GM19397 (cell line): ENCODE results near the gene NT5M.
"Not testable (repeated sequence)": the region's sequence is repeated elsewhere in the genome, so short reads cannot be mapped to it uniquely, and the experiment has no call there.

Experiments
- ATAC-seq: cut with Tn5 transposase; IDR thresholded peaks from one replicate; pipeline ENCODE4 v1.9.1; 2021; ENCODE audit warnings: mild to moderate bottlenecking, moderate library complexity; ENCODE audit not compliant: unreplicated experiment

Gene NT5M

DNA sequence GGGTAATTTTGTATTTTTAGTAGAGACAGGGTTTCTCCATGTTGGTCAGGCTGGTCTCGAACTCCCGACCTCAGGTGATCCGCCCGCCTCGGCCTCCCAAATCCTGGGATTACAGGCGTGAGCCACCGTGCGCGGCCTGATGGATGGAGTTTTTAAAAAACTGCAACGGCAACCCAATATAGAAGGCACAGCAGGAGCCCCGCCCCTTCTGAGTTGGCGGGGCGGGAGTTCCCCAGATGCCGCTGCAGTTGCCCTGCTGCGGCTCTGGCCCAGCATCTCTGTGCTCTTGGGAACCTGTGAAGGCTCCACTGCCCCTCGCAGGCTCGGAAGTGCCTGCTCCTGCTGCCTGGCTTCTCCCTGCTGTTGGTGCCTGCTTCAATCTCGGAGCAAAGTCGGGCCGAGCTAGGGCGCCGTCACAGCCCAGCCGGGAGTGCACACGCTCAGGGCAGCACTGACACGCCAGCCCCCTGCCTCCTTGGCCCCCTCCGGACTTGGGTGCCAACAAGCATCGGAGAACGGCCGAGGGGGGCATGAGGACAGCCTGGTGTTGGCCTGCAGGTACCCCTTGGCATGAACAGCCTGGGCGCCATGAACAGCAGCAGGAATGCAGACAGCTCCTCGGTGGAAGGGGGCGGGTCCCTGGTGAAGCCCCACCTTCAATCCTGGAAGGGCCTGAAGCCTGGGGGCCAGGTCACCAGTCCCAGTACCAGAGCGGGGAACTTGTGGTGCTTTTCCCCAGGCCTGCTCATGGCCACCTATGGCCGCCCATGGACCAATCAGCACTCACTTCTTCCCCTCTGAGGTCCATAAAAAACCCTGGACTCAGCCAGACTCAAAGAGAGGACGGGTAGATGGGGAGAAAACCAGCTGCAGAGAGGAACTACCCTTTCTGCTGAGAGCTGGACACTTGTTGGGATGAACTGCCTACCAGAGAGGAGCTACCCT is 2.3 kb upstream of the NT5M start:
- no peak for ATAC-seq

DNA sequence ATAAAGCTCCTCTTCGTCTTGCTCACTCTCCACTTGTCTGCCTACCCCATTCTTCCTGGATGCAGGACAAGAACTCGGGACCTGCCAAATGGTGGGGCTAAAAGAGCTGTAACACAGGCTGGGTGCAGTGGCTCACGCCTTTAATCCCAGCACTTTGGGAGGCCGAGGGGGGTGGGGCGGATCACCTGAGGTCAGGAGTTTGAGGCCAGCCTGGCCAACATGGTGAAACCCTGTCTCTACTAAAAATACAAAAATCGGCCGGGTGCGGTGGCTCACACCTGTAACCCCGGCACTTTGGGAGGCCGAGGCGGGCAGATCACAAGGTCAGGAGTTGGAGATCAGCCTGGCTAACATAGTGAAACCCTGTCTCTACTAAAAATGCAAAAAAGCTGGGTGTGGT is 1.5 kb upstream of the NT5M start:
- not testable (repeated sequence) for ATAC-seq

DNA sequence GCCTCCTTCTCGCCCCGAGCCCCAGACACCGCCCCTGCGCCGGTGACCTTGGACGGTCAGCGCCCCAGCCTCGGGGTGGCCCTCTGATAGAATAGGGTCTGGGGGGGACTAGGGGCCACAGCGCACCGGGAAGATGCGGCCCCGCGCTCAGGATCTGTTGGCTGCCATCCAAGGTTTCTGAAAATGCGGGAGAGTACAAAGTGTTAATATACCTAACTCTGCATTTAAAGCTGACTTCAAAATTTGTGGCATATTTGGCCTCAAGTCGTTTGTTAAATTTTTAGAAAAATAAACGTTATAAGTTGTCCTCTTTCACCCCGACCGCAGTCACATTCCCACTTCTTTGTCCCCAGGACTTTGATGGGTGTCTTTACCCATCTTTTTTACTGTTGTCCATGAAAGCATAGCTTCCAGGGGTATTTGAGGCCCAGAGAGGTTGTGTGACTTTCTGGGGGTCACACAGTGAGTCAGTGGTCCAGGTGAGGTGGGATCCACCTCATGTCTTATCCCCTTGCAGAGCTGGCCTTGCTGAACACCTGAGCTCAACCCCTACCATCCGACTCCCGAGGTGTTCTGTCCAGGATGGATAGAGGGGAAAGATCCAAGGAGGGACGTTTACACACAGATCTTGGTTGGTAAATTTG is 796 bp downstream of the NT5M start:
- ATAC-seq: no peak

DNA sequence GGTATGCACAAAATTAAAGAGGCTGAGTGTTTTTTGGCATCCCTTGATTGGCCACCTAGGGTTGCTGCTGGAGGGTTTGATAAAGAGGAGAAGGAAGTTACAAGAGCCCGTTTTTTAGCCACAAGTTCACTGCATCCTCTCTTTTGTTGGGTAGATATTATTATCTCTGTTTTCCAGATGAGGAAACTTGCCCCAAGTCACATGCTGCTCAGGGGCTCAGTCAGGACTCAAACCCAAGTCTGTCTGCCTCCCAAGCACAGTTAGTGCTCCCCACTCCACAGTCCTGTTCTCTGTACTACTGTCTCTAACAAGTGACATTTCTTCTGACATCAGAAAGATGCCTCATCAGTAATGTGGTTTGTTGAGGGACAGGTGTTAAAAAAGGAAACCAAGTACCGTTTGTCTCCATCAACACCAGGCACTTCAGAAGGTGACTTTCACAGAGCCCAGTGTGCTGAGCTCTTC is 1.4 kb downstream of the NT5M start:
- no peak for ATAC-seq

DNA sequence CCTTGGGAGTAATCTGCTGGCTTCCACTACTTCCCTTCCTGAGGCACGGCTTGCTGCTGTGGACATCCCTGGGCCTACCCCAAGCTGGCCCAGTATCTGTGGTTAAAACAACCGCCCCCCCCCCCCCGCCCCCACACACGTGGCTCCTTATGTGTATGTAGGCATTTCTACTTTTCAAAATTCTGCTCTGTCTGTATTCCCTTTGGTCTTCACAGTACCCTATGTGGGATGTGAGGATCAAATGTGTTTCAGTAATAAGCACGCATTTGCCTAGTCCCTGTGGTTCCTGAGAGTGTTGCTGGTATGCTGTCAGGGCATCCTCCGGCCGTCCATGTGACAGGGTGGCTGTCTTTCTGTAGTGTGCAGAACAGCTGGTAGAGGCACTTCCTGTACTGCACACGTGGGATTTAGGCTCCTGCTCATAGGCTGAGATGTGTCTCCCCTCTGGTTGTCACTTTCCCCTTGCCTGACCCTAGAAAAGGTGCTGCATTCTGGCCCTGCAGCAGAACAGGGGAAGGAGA is 2.2 kb downstream of the NT5M start:
- ATAC-seq: peak; percentile 64

DNA sequence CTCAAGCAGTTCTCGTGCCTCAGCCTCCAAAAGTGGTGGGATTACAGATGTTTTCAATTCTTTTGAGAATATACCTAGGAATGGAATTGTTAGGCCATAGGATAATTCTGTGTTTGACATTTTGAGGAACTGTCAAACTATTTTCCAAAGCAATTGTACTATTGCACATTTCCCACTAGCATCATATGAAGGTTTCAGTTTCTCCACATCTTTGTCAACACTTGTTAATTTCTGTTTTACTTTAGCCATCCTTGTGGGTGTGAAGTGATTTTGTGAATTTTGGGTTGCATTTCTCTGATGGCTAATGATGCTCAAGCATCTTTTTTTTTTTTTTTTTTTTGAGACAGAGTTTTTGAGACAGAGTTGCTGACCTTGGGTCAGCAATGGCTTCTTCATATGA is 6.2 kb downstream of the NT5M start:
- no peak for ATAC-seq

DNA sequence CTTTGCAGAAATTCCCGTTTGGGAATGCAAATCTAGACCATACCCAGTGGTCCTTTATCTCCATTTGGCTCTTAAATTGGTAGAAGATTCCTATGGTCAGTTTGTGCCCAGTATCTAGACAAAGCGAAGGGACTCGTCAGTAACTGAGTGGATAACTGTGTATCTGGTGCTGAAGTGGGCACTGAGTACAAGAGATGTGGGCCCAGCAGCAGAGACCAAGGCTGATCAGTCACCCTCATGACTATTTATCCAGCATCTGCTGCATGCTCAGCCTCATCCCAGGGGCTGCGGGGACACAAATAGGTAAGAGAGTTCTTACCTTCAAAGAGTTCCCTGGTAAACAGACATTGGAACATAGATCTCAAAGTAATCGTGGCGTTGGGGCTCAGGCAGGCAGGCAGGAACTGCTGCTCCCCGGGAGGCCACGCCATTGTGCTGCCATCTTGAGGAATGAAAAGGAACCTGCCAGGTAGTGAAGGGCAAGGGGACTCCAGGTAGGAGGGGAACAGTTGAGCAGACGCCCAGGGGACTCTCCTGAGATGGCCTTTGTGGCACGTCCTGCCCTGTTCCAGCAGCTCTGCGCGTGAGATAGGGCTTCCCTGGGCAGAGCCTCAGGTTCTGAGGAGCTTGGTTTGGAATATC is 10.3 kb downstream of the NT5M start:
- ATAC-seq: no peak

DNA sequence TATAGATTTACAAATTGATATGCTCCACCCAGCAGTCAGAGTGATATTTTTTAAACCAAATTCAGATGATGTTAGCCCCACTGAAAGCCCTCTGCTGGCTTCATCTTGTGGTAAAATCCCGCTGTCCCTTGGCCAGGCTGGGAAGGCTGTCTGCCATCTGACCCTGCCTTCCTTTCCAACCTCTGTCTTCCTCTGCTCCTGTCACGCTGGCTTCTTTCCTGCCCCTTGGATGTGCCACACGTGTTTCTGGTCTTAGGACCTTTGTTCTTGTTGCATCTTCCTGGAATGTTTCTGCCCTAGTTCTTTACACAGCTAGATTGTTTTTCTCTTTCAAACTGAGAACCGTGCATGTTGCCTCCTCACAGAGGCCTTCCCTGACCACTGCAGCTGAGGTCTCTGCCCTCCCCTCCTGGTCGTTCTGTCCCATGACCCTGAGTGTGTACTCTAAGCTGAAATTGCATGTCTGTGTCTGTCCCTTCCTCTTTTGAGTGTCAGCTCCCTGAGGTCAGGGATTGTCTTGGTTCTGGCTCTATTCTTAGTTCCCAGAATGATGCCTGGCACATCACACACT is 11.4 kb downstream of the NT5M start:
- no peak for ATAC-seq

DNA sequence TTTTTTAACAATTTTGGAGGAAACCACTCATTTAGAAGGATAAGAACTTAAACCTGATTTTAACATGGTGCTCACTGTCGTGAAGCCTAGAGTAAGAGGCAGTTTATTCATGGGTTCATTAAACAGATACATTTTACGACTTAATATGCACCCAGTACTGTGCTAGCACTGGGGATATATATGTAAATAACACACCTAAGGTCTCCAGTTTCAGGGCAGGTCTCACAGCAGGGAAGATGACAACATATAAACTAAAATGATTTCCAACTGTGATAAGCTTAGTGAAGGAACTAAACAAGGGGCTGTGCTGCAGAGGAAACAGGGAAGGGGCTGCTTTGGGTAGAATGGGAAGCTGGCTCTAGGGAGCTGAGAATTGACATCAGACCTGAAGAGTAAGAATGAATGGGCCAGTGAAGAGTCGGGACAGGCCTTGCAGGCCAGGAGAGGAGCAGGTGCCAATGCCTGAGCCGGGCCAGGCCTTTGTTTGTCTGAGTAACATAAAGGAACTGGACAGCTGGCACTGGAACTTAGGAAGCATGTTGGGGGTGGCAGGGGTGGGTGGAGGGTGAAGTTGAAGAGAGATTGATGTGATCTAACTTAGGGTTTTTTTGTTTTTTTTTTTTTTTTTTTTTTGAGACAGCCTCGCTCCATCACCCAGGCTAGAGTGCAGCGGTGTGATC is 12.1 kb downstream of the NT5M start:
- no peak for ATAC-seq

DNA sequence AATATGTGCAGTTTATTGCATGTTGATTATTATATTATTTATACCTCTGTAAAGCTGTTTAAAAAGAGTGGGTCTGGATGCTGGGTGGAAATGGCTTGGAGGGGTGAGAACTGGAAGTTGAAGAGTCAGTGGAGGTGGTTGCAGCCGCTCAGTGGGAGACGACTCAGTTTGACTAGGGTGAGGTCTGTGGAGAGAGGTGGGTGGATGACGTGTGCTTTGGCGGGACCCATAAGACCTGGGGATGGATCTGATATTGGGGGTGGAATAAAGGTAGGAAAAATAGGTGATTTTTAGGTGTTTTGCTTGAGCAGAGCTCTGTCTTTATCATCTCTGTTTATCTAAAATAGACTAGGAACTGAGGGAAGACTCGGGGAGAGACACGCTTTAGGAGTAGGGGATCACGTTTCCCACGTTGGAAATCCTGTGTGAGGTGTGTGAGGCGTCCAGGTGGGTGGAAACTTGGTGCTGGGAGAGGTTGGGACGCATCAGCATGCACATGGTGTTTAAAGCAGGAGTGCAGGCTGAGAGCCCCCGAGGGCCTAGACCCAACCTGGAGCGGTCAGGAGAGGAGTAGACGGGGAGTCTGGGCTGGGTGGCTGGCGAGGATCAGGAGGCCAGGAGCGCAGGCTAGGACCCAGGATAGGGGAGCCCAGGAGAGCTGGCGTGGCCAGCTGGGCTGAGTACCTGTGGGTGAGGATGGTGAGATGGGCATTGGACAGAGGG is 17.2 kb downstream of the NT5M start:
- ATAC-seq: no peak

DNA sequence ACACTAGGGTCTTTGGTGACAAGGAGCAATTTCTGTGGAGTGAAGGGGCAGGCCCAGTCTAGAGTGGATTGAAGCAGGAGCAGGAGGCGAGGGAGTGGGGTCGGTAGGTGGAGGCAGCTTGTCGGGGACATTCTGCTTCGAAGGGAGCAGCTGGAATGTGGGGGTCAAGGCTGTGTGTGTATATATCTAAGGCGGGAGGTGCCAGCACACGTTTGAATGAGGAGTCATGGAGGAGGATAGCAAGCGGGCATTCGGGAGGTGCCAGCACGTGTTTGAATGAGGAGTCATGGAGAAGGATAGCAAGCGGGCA is 17.7 kb downstream of the NT5M start:
- no peak for ATAC-seq

DNA sequence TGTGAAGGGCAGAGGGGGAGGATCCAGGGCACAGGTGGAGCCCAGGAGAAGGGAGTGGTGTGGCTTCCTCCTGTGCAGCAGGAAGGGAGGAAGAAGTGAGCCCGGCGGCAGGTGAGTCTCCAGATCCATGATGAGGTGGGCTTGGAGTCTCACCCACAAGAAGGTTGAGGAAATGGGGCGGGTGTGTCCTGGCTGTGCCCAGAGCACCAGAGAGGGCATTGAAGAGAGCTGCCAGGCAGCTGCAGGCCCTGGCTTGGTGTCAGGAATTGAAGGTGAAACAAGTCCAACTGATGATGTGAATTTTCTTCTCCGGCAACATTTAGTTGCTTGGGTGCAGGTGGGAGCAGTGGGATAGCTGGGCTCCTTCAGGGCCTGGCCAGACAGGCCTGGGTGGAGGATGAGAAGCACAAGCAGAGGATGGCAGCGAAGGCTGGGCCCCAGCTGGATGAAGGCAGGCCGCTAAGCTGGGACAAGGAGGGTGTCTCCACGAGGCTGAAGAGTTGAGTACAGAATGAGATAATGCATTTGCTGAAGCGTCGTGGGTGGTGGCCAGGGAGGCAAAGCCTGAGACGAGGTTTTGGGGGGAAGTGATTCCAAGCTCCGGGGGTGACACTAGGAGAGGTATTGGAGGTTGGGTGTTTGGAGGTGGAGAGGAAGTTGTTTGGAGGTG is 18.3 kb downstream of the NT5M start:
- ATAC-seq: no peak

DNA sequence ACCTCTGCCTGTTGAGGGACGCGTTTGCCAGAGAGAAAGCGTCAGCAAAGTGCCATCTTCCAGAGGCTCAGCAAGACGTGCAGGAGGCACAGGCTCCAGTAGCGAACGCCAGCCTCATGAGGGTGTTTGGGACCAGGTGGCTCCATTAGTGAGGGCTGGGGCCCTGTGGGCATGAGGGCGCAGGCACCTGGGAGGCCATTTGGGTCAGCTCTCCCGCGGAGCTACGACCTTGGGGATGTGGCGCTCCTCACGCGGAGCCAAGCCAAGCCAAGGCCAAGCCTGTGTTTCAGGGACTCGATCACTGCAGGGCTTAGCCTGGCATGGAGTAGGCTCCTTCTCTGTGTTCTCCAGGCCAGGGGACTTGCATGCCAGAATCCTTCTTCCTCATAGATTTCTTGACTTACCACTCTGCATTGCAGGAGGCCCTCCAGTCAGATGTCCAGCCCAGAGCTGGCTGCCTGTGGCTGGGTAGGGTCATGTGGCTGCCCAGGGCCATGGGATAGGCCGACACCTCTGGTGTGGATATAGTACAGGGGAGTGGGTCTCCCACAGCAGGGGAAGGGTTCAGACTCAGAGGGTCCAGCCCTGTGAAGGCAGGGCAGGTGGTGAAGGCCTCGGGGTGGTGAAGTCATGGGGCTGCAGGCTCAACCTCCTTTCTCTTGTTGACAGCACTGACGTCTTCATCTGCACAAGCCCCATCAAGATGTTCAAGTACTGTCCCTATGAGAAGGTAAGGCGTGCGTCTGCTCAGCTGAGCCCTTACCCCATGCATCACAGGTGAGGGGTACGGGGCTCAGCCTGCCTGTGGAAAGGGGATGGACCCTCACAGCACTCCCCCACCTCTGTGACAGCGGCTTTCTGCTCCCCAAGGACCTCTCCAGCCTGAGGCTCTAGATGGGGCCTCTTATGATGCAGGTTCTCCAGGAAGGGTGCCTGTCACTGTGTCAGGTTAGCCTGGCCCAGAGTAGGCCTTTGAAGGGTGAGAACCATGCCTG is 19.6 kb downstream of the NT5M start:
- no peak for ATAC-seq

DNA sequence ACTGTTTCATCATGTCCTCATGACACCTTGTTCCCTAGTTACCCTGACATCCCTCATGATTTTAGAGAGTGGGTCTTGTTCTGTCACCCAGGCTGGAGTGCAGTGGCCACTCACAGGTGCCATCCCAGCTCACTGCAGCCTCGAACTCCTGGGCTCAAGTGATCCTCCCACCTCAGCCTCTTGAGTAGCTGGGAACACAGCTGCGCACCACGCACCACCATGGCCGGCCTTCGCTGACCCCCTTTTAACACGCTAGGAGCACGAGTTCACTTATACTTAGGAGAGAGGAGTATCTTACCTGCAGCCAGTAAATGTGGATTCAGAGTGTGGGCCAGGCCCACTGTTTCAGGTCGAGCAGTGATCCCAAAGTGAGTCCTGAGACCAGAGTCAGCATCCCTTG is 21.4 kb downstream of the NT5M start:
- ATAC-seq: no peak

DNA sequence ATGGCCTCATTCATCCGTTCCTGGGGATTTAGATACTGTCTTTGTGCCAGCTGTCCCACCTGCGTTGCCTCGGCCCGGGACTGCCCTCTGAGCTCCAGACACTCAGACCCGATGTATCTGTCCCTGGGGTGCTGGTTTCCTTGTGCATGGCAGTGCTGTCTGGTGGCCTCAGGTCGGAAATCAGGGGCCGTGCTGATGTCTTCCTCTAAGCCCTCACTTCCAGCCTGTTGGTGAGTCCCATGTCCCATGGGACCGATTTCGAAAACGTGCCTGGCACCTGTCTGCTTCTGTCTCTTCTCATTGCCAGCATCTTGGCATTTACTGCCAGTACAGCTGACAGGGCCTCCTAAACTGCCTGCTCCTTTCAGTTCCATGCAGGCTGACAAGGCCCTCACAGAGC is 22.1 kb downstream of the NT5M start:
- no peak for ATAC-seq

DNA sequence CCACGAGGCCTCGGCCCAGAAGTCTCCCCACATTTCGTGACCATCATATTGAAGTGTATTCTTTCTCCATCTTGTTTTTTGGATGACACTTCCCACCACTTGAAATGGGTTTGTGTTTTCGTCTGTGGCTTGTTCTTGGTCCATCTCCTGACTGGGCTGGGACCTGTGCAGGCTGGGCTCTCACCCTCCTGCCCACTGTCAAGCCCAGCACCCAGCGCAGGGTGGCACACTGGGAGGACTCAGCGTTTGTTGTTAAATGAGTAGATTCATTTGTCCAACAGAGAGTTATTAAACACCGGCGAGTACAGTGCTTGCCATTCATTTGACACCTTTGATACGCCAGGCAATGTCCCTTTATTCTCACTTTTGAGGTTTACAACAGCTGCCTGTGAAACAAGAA is 22.6 kb downstream of the NT5M start:
- no peak for ATAC-seq

DNA sequence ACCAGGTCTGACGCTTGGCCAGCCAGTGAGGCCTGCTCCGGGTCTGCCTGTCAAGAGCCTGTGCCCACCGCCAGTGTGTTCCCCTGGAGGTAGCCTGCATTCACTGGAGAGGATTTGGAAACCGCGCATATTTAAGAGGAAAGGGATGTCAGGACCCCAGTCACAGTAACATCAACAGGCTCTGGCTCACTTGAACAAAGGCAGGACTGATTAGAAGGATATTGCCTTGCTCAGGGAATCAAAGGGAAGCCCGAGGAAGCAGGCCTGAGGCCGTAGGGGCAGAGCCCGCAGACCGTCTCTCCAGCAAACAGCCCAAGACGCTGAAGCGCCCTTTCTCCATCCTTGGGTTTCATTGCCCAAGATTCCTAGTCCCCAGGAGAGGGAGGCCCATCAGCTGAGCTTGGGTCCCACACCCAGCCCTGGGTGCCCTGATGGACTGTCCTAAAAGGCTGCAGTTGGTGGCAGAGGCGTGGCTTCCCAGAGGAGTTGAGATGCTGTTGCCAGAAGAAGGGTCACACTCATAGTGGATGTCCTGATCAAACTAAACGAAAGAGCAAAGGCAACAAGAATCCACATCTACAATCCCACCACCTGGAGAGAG is 23.2 kb downstream of the NT5M start:
- no peak for ATAC-seq

DNA sequence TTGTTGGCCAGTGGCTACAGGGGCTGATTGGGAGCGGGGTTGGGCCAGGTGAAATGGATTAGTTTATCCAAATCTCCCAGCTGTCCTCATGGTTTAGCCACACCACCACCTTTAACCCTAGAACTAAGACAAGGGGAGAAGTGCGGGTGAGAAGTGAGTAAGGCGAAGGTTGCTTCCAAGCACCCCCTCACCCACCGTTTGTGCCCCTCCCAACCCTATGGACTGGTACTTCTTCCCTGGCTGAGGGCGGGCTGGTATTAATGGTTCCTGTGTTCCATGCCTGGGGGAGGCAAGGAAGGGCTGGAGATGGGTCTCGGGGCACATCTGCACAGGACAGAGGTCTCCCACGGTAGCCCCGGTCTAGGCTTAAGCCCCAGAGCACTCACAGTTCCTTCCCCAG is 25.1 kb downstream of the NT5M start:
- no peak for ATAC-seq
